Epithelial cell of esophagus (primary cell): ENCODE measurements around the gene RALGPS1.

ENCODE experiments used
- DNase-seq: peaks from one replicate; pipeline ENCODE4 v3.0.0; 2010; ENCODE audit warnings: low read depth
- H3K4me3 ChIP-seq: 2 replicates; pipeline ENCODE4 v1.5.1; 2011; ENCODE audit warnings: mild to moderate bottlenecking, low read length, control low read depth
- TF ChIP-seq, protein P1 (sequence below): IDR thresholded peaks from 2 replicates; pipeline ENCODE4 v1.5.1; 2011; ENCODE audit warnings: low read depth, mild to moderate bottlenecking, low read length, control low read depth, inconsistent platforms; ENCODE audit not compliant: insufficient read depth; ENCODE audit errors: missing control alignments

RALGPS1 gene

DNA sequence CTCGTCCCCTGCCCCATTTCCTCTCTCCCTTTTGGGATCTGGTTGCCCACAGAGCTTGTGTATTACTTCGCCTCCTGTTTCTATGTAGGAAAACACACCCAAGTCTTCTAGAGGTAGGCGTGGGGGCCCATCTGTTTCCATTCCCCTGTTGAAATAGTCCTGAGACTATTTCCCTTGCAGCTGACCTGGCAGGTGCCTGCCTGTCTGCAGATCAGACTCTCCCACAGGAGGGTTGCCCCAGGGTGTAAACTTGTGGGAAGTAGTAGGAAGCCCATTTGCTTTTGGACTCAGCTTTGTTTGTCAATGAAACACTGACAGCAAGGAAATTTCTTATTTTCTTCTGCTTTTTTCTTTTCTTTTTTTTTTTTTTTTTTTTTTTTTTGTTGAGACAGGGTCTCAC, 333.7 kb downstream of the RALGPS1 start:
- DNase-seq: peak; percentile 33
- no peak overlapping the region for H3K4me3 ChIP-seq
- TF ChIP-seq, protein P1, sequence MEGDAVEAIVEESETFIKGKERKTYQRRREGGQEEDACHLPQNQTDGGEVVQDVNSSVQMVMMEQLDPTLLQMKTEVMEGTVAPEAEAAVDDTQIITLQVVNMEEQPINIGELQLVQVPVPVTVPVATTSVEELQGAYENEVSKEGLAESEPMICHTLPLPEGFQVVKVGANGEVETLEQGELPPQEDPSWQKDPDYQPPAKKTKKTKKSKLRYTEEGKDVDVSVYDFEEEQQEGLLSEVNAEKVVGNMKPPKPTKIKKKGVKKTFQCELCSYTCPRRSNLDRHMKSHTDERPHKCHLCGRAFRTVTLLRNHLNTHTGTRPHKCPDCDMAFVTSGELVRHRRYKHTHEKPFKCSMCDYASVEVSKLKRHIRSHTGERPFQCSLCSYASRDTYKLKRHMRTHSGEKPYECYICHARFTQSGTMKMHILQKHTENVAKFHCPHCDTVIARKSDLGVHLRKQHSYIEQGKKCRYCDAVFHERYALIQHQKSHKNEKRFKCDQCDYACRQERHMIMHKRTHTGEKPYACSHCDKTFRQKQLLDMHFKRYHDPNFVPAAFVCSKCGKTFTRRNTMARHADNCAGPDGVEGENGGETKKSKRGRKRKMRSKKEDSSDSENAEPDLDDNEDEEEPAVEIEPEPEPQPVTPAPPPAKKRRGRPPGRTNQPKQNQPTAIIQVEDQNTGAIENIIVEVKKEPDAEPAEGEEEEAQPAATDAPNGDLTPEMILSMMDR: no peak

DNA sequence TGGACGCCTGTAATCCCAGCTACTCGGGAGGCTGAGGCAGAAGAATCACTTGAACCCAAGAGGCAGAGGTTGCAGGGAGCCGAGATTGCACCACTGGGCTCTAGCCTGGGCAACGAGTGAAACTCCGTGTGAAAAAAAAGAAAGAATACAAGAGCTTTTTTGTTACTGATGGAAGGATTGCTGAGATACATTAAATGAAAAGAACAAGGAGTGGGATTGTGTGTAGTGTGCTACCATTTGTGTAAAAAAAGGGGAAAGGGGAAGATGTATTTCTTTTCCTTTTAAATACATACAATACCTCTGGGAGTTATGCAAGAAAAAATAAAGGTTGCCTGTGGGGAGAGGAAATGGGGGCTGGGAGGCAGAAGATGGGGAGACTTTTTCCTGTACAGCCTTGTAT, 335.3 kb downstream of the RALGPS1 start:
- no peak for DNase-seq
- no peak overlapping the region for H3K4me3 ChIP-seq
- TF ChIP-seq, protein P1: no peak

DNA sequence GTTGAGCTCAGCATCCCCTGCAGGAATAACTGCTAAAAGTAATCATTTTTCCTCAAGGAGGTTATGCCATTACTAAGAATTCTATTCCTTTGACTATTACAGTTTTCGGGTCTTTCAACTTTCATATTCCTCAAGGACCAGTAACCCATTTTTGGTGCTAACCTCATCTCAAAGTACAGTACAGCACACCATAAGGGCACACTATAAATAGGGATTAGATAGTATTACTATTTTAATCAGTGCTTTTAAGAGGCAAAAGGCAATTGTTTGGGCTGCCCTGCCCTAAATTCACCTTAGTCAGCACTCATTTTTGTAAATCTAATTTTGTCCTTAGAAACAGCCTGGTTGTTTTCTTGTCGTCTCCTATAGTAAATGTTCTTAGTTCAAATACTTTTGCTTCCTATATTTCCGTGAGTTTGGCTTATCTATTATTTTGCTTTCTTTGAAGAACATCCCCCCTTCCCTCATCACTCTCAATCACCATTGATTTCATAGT, 336.4 kb downstream of the RALGPS1 start:
- TF ChIP-seq, protein P1: no peak
- no peak for DNase-seq
- no peak overlapping the region for H3K4me3 ChIP-seq

DNA sequence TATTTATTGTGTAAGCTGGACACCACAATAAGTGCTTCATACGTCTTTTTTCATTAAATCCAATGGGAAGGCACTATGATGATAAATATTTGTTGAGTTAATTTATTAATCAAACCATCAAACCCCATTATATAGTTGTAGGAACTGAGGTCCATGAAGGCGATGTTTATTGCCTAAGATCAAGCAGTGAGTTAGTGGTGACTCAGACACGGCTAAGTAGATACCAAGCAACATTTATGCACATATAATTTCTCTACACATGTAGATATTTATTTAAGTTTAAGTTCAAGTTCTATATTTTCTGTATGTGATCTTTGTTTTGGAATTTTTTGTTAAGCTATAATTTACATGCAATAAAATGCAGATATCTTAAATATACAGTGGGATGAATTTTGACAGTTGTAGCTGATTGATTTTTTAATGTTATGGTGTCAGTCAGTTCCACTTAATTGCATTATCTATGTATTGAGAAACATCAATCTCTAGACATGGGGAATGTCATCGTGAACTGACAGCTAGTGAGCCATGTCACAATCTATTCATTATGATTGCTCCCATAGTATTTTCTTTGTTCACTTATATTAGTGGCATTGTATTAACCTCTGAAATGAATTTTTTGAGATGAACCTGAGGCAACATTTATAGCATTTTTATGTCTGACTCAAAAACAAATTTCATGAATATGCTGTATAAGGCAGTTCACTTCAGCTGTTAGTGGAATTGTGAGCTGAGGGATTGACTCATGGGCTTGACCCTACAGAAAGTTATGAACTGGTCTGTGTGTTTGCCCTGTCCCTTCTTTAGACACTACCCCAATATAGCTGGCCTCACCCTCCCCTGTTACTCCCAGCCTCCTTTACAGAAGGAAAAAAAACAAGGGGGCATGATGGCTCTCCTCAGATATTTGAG, 338.1 kb downstream of the RALGPS1 start:
- TF ChIP-seq, protein P1: no peak
- no peak overlapping the region for H3K4me3 ChIP-seq
- peak; percentile 59 for DNase-seq

DNA sequence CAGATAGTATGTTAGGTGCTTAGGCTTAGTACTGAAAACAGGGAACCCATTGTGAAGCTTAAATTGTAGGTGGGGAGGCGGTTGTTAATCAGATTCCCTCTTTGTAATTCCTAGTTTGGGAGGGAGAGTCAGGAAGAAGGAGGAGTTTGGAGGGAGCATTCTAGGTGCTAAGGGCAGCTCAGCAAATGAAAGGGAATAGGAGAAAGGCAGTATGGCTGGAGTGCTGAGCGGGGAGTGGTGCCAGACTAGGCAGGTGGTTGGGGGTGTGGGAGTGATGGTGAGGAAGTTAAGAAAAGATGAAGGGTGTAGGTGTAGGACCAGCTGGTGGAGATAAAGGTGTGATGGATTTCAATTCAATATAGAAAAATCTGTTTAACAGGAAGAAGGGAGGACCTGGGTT, 338.9 kb downstream of the RALGPS1 start:
- TF ChIP-seq, protein P1: no peak
- no peak for DNase-seq
- H3K4me3 ChIP-seq: no peak overlapping the region

DNA sequence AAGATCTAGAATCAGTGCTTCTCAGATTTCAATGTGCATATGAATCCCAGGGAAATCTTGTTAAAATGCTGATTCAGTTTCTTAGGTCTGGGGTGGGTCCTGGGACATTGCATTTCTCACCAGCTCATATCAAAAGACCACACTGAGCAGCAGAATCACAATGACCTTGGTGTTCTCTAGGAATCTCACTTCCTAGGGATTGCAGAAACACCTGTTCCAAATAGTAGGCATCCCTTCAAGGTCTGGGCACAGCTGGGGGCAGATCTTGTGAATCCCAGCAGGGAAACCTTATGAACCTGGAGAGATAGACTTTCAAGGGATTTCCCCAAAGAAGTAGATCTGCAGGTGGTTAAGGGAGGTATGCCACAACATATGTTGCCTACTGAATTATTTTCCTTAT, 341.1 kb downstream of the RALGPS1 start:
- H3K4me3 ChIP-seq: no peak overlapping the region
- TF ChIP-seq, protein P1: no peak
- no peak for DNase-seq

DNA sequence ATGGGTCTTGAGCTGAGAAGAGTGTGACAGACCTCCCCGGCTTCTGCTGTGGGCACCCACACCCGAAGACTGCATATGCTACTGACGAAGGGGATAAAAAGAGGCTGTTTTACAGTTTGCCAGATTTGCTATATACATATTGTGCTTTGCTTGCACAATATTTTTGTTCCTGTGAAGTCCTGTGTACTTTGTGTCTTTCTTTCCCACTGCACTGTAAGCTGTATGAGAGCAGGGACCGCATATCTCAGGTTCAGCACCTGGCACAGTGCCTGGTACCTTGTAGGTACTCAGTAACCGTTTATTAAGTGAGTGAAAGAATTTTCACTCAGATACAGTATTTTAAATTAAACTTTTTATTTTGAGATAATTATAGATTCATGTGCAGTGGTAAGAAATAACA, 341.7 kb downstream of the RALGPS1 start:
- DNase-seq: no peak
- TF ChIP-seq, protein P1: no peak
- H3K4me3 ChIP-seq: no peak overlapping the region
